Measurements from ENCODE around the gene NPR2.

Gene NPR2

GRCh38 chr9:35791297-35791921 is at the start of gene NPR2:
Gene NPR2 (plus strand): TSS chr9:35791591. CDS start chr9:35792409, 818 bp downstream.
- no peak for TF ChIP-seq CTCF (IDR thresholded peaks at IDR 0.05; ENCODE audit: low read length, missing control alignments)
- DNase-seq (ENCODE audit: low read depth) = peak; percentile 30
- peak within 1 kb of the TSS; percentile 57 for H3K4me3 ChIP-seq (replicated peaks; ENCODE audit: low read depth, low read length)

- no peak overlapping the region for H3K4me3 ChIP-seq (replicated peaks; ENCODE audit: low read depth, low read length)
- no peak for TF ChIP-seq CTCF (IDR thresholded peaks at IDR 0.05; ENCODE audit: low read length, missing control alignments)
- no peak for DNase-seq (ENCODE audit: low read depth)
Observed at GRCh38 chr9:35741740-35742139, 49.7 kb upstream of the NPR2 start.

GRCh38 chr9:35743452-35743851 is 47.9 kb upstream of the NPR2 start:
- H3K4me3 ChIP-seq (replicated peaks; ENCODE audit: low read depth, low read length) = no peak overlapping the region
- TF ChIP-seq CTCF (IDR thresholded peaks at IDR 0.05; ENCODE audit: low read length, missing control alignments) = no peak
- DNase-seq (ENCODE audit: low read depth) = no peak

- no peak for DNase-seq (ENCODE audit: low read depth)
- no peak for TF ChIP-seq CTCF (IDR thresholded peaks at IDR 0.05; ENCODE audit: low read length, missing control alignments)
- no peak overlapping the region for H3K4me3 ChIP-seq (replicated peaks; ENCODE audit: low read depth, low read length)
Observed at GRCh38 chr9:35743880-35744518, 47.4 kb upstream of the NPR2 start.

- no peak for DNase-seq (ENCODE audit: low read depth)
- no peak for TF ChIP-seq CTCF (IDR thresholded peaks at IDR 0.05; ENCODE audit: low read length, missing control alignments)
- peak overlapping the region; percentile 12 for H3K4me3 ChIP-seq (replicated peaks; ENCODE audit: low read depth, low read length)
Observed at GRCh38 chr9:35745569-35745968, 45.8 kb upstream of the NPR2 start.

- peak overlapping the region; percentile 94 for H3K4me3 ChIP-seq (replicated peaks; ENCODE audit: low read depth, low read length)
- DNase-seq (ENCODE audit: low read depth) = no peak
- no peak for TF ChIP-seq CTCF (IDR thresholded peaks at IDR 0.05; ENCODE audit: low read length, missing control alignments)
Observed at GRCh38 chr9:35746583-35746982, 44.8 kb upstream of the NPR2 start.

All from fibroblast of pulmonary artery (primary cell).